LNCAP (cell line): ENCODE data around the gene GPR142.

Experiments
- TF ChIP-seq, protein P1 (sequence below): fragments of 450-650 bp; IDR thresholded peaks from 2 replicates; pipeline ENCODE4 v1.5.1; 2017; ENCODE audit warnings: mild to moderate bottlenecking

Gene GPR142

DNA sequence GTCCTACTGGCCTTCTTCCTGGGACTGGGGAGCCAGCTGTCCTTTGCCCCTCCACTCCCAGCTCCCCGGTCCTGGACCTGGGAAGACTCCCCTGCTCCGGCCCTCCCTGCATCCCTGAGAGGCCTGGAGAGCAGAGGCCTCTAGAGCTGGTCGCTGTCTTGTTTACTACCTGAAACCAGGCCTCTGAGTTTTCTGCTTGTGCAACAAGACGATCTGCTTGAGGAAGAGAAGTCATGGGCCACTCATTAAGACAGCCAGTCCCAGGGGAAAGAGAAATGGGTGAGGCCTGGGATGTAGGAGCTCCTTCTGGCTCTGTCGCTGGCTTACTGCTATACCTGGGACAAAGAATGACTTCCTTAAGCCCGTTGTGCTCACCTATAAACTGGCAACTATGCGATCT, 34.7 kb downstream of the GPR142 start:
- TF ChIP-seq, protein P1, sequence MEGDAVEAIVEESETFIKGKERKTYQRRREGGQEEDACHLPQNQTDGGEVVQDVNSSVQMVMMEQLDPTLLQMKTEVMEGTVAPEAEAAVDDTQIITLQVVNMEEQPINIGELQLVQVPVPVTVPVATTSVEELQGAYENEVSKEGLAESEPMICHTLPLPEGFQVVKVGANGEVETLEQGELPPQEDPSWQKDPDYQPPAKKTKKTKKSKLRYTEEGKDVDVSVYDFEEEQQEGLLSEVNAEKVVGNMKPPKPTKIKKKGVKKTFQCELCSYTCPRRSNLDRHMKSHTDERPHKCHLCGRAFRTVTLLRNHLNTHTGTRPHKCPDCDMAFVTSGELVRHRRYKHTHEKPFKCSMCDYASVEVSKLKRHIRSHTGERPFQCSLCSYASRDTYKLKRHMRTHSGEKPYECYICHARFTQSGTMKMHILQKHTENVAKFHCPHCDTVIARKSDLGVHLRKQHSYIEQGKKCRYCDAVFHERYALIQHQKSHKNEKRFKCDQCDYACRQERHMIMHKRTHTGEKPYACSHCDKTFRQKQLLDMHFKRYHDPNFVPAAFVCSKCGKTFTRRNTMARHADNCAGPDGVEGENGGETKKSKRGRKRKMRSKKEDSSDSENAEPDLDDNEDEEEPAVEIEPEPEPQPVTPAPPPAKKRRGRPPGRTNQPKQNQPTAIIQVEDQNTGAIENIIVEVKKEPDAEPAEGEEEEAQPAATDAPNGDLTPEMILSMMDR, result no peak

DNA sequence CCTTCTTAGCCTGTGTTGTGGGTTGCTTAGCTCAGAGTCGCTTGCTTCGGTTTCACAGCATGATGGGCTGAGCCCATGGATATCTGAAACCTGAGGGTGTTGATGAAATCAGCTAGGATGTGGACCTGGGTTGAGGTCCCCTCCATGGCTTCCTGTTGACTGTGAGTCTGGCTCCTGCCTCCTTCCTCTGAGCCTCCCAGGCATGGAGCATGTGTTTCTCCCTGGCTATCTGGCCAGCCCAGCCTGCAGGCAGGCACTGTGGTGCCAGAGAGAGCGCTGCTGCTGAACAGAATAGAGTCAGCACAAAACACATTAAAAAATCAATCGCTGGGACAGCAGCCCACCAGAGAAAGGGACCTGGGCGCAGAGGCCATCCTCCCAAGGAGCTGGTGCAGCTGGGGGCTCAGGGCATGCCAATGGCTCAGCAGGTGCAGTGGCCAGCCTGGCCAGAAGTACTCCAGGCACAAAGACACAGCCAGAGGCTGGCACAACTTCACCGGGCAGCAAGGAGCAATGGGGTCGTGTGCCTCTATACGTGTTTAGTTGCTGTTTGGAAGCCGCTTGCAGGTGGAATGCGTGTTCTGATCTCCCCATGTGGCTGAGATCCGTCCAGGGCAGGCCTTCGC, 36.3 kb downstream of the GPR142 start:
- TF ChIP-seq, protein P1, result no peak

DNA sequence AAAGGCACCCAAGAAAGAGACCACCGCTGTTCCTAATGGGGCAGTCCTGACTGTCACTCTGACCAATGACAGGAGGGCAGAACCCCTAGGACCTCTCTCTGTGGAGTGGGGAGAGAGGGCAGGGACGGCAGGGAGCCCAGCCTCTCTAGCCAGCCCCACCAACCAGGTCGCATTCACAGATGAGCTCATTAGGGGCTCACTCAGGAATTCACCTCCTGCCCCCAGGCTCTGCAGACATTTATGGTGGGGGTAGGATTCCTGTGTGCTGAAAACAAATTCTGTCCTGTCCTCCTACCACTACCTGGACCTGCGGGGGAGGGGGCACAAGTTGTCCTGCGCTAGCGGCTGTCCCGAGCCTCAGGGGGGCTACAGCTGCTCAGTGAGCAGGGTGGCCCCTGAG, 36.9 kb downstream of the GPR142 start:
- TF ChIP-seq, protein P1, result no peak

DNA sequence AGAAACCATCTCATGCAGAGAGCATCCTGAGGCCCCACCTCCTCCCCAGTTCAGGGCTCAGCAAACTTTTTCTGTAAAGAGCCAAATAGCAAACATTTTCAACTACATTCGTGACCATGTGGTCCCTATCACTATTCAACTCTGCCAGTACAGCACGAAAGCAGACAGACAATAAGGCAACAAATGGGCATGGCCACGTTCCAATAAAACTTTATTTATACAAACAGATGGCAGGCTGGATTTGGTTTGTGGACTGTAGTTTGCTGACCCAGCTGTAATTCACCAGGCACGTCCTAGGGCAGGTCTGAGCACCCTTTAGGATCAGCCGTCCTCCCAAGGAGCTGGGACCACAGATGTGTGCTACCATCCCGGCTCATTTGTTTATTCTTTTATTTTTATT, 37.5 kb downstream of the GPR142 start:
- TF ChIP-seq, protein P1, result no peak

DNA sequence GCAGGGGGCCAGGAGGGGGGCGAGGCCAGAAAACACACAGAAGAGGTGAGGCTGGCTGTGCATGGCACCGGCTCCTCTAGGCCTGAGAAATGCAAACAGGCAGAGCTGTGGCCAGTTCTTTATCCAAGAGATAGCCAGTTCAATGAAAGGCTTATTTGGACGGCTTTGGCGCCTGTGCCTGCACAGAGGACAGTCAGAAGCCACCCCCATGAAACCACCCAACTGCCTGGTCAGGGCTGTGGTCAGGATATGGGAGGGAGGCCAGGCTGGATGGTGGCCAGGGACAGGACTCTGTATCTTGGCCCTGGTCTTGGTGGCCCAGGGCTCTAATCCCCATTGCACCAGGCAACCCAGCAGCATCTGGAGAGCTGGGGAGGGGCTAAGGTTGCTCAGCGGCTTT, 40.1 kb downstream of the GPR142 start:
- TF ChIP-seq, protein P1, result no peak

DNA sequence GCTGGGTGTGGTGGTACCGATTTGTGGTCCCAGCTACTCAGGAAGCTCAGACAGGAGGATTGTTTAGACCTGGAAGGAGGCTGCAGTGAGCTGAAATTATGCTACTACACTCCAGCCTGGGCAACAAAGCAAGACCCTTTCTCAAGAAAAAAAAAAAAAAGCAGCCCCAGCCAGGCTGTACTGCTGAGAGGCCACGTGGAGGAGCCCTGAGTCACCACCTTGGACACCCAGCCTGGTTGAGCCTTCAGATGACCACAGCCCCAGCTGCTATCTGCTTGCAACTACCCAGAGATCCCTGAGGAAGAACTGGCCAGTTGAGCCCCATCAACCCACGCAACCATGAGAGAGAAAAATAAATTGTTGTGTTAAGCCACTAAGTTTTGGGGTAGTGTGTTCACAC, 41.0 kb downstream of the GPR142 start:
- TF ChIP-seq, protein P1, result no peak

DNA sequence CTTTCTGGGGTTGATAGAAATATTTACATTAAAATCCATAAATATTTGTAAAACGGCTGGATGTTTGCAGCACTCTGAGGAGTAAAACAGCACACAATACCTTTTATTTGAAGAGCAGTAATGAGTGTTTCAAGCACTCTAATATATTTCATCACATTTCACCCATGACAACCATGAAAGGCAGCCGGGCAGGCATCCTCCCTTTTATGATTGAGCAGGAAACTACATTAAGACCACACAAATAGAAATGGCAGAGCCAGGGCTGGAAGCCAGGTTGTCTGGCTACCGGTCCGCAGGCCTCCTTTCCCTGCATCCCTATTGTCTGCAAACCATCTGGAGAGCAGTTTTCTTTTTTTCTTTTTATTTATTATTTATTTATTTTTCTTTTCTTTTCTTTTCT, 41.5 kb downstream of the GPR142 start:
- TF ChIP-seq, protein P1, result no peak

DNA sequence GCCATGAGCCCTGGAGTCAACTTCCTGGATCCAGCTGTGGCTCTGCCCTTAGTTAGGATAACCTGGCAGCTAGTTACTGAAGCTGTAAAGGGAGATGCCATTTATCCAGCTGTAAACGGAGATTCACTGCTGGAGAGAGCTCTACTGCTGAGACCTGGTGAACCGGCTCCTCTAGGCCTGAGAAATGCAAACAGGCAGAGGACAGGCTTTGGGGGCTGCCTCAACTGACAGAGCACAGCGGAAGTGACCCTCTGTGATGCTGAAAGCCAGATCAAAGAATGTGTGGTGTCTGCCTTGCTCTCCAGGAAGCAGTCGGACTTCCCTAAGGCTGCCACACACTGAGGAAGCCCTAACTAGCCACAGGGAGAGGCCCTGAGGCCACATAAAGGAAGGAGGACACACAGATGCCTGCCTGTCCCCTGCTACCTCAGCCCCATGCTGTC, 42.7 kb downstream of the GPR142 start:
- TF ChIP-seq, protein P1, result no peak
